NCI-H345 (cell line): ENCODE measurements around the gene NLN.
A peak's percentile ranks its signal among the peaks of the same experiment; 100 is the strongest.
"Not testable (repeated sequence)": the region's sequence is repeated elsewhere in the genome, so short reads cannot be mapped to it uniquely, and the experiment has no call there.

Experiments
- DNase-seq: peaks from one replicate; lab custom pipeline; 2025; lab: John Stamatoyannopoulos, UW

The NLN gene

GRCh38 chr5:65721720-65722574 lies at the start of gene NLN, which contains the start of gene SGTB:
Gene NLN (plus strand): TSS chr5:65722205. CDS start chr5:65722374, 169 bp downstream.
Gene SGTB (minus strand): TSS chr5:65722109. CDS start chr5:65720807, 1,302 bp downstream.
- peak; percentile 69 for DNase-seq

GRCh38 chr5:65672796-65673195 lies 49.2 kb upstream of the NLN start:
- DNase-seq, result no peak

GRCh38 chr5:65674749-65675148 lies 47.3 kb upstream of the NLN start:
- no peak for DNase-seq

- not testable (repeated sequence) for DNase-seq
Measured at GRCh38 chr5:65676056-65676455, 45.9 kb upstream of the NLN start.

GRCh38 chr5:65682148-65682547 lies 39.9 kb upstream of the NLN start:
- no peak for DNase-seq

GRCh38 chr5:65693121-65693520 lies 28.9 kb upstream of the NLN start:
- no peak for DNase-seq

- no peak for DNase-seq
Measured at GRCh38 chr5:65695162-65695755, 26.7 kb upstream of the NLN start.

GRCh38 chr5:65695896-65696295 lies 26.1 kb upstream of the NLN start:
- DNase-seq, result no peak

- no peak for DNase-seq
Measured at GRCh38 chr5:65696892-65697291, 25.1 kb upstream of the NLN start.

- DNase-seq, result no peak
Measured at GRCh38 chr5:65699338-65699737, 22.7 kb upstream of the NLN start.

- no peak for DNase-seq
Measured at GRCh38 chr5:65702036-65702435, 20.0 kb upstream of the NLN start.

- DNase-seq, result no peak
Measured at GRCh38 chr5:65704621-65705239, 17.3 kb upstream of the NLN start.

GRCh38 chr5:65707663-65708062 lies 14.3 kb upstream of the NLN start:
- DNase-seq, result no peak

GRCh38 chr5:65708145-65708544 lies 13.9 kb upstream of the NLN start:
- DNase-seq, result no peak

- no peak for DNase-seq
Measured at GRCh38 chr5:65718576-65719310, 3.3 kb upstream of the NLN start.

GRCh38 chr5:65721050-65721719 lies 820 bp upstream of the NLN start:
- peak; percentile 49 for DNase-seq

GRCh38 chr5:65722575-65723403 lies 784 bp downstream of the NLN start:
- peak; percentile 35 for DNase-seq

GRCh38 chr5:65727491-65728156 lies 5.6 kb downstream of the NLN start:
- no peak for DNase-seq

GRCh38 chr5:65728218-65728617 lies 6.2 kb downstream of the NLN start:
- DNase-seq, result no peak

- DNase-seq, result no peak
Measured at GRCh38 chr5:65730910-65731309, 8.9 kb downstream of the NLN start.
